ENCODE results near the gene MEDAG.

DNA sequence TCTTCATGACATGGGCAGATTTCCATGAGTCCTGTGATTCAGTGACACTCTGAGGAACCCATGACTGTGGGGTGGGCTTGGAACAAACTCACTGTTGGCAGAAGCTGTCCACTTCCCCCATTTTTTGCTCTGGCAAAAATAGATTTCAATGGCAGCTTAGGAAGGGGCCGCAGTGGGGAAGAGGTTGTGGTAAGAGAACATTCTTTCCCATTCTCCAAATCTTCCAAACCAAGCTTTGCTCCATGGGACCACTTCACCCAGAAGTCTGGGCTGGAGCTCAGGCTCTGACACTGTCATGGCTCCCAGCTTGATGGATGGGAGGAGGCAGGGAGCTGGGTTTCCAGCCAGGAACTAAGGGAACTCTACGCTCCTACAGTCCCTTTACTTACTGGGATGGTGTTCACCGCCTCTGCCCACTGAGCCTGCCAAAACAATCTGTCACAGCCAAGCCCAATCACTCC lies 24.9 kb upstream of the MEDAG start:
- TF ChIP-seq SPI1 (IDR thresholded peaks at IDR 0.05; ENCODE audit: low read depth, low read length) (no peak), POLR2A (IDR thresholded peaks at IDR 0.05; ENCODE audit: low read depth, low read length) (no peak), TAF1 (IDR thresholded peaks at IDR 0.05; ENCODE audit: low read depth, low read length) (no peak), POLR2AphosphoS5 (IDR thresholded peaks at IDR 0.05; ENCODE audit: low read depth, low read length) (no peak), POU2F2 (IDR thresholded peaks at IDR 0.05; ENCODE audit: low read depth, low read length) (no peak)
